Testis (tissue), 2 donors: ENCODE data around the gene CADM1.

ENCODE experiments used
- CTCF ChIP-seq, 3 experiments: fragments of 450-650 bp in 2 of 3; fragments of 200-600 bp in 1 of 3; sonication (generic) in 1 of 3; IDR thresholded peaks; one replicate each; pipeline ENCODE4 v1.5.1; 2016 to 2019; ENCODE audit warnings: antibody characterized with exemption in 3 of 3, mild to moderate bottlenecking in 2 of 3, moderate library complexity in 1 of 3
- POLR2A ChIP-seq: fragments of 450-650 bp; IDR thresholded peaks from one replicate; pipeline ENCODE4 v1.6.1; 2017; ENCODE audit warnings: antibody characterized with exemption, mild to moderate bottlenecking, moderate library complexity

DNA sequence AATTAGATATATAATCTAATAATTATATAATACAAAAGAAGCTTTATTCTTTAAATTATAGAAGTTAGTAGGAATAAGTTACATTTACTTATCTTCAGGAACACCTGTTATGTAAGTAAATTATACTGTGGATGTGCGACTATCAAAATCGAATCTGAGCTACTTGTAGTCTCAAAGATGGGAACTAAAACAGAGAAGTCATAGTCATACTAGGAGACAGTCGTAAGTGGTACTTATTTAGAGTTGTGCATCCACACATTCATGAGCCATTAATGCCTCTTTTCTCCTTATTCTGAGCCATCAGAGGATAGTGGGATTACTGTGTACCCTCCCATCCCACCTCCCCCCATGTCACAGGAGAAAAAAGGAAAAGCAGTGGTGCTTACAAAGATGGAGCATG, 114.4 kb downstream of the CADM1 start:
- TF ChIP-seq CTCF (IDR thresholded peaks at IDR 0.05) (no peak), POLR2A (no peak)
